ENCODE data around the gene NPY5R. TPM values are rescaled to one million over a fixed set of nuclear protein-coding genes. Genes with fewer than 3 reads are reported as not detected.

Gene NPY5R
- total RNA-seq, 1 donor from 2014 or later: 3.8 TPM

GRCh38 chr4:163384926-163385325 is 41.2 kb downstream of the NPY5R start:
- DNase-seq (ENCODE audit: low read depth): no peak

GRCh38 chr4:163385466-163385865 is 41.8 kb downstream of the NPY5R start:
- DNase-seq (ENCODE audit: low read depth): no peak

- DNase-seq (ENCODE audit: low read depth): no peak
Observed at GRCh38 chr4:163391756-163392155, 48.1 kb downstream of the NPY5R start.

GRCh38 chr4:163392328-163392727 is 48.6 kb downstream of the NPY5R start:
- no peak for DNase-seq (ENCODE audit: low read depth)

- no peak for DNase-seq (ENCODE audit: low read depth)
Observed at GRCh38 chr4:163393471-163393870, 49.8 kb downstream of the NPY5R start.

GRCh38 chr4:163395055-163395454 is 51.4 kb downstream of the NPY5R start:
- peak; percentile 12 for DNase-seq (ENCODE audit: low read depth)

GRCh38 chr4:163395758-163396157 is 52.1 kb downstream of the NPY5R start:
- no peak for DNase-seq (ENCODE audit: low read depth)

GRCh38 chr4:163398238-163398637 is 54.5 kb downstream of the NPY5R start:
- no peak for DNase-seq (ENCODE audit: low read depth)

GRCh38 chr4:163400911-163401310 is 57.2 kb downstream of the NPY5R start:
- no peak for DNase-seq (ENCODE audit: low read depth)

Other genes with a start within 250 kb of the NPY5R start
- 4.2 and 12.6 TPM in 2 replicates for gene NAF1, start 177.0 kb upstream of the NPY5R start, total RNA-seq
- gene NPY1R, start 11.3 kb upstream of the NPY5R start, total RNA-seq: 2.4 and 21.1 TPM in 2 replicates
- not detected in 2 replicates for gene TKTL2, start 129.9 kb downstream of the NPY5R start, total RNA-seq
- gene TMA16, start 150.8 kb downstream of the NPY5R start, total RNA-seq: 21.9 and 41.0 TPM in 2 replicates